Bronchial epithelial cell (primary cell): ENCODE results near the gene DKK3. TPM values are rescaled to one million over a fixed set of nuclear protein-coding genes. Genes with fewer than 3 reads are reported as not detected.

ENCODE experiments used
- DNase-seq: peaks from one replicate; pipeline ENCODE4 v3.0.0-alpha.2; 2010; ENCODE audit warnings: low read depth
- FAIRE-seq: peaks from 2 replicates; lab custom pipeline; 2011; peaks lifted over from hg19 to GRCh38; lab: Jason Lieb, UNC
- H3K27me3 ChIP-seq: 2 replicates; pipeline ENCODE4 v1.5.1; 2011; ENCODE audit warnings: low read length; ENCODE audit not compliant: control insufficient read depth, insufficient read depth
- H3K36me3 ChIP-seq: 2 replicates; pipeline ENCODE4 v1.5.1; 2011; ENCODE audit warnings: low read length; ENCODE audit not compliant: control insufficient read depth, insufficient read depth
- H3K4me3 ChIP-seq: 2 replicates; pipeline ENCODE4 v1.5.1; 2011; ENCODE audit warnings: mild to moderate bottlenecking, low read depth, low read length, control low read depth
- CTCF ChIP-seq: IDR thresholded peaks from 2 replicates; pipeline ENCODE4 v1.5.1; 2011; ENCODE audit warnings: mild to moderate bottlenecking, moderate library complexity, low read length, control low read depth, inconsistent platforms; ENCODE audit not compliant: insufficient read depth, severe bottlenecking
- total RNA-seq: library from RNA; depleted of rRNA; stranded (reverse); fragments of >200 nt; gene quantifications from 2 replicates; pipeline ENCODE4 v1.2.1, GENCODE V29; 2014

DKK3 gene
- total RNA-seq, 1 donor from 2014 or later = 72.4 TPM

- DNase-seq = no peak
- no peak for TF ChIP-seq CTCF
- no peaks in the 10 kb centered on the region for H3K27me3 ChIP-seq
- peaks cover 4% of the 10 kb centered on the region for H3K36me3 ChIP-seq
- no peak overlapping the region for H3K4me3 ChIP-seq
- peak; percentile 23 for FAIRE-seq
These were observed 65.8 kb downstream of the DKK3 start for GRCh38 chr11:11942668-11943067.

- Histone ChIP-seq H3K27me3 (no peaks in the 10 kb centered on the region), H3K36me3 (peaks cover 4% of the 10 kb centered on the region), H3K4me3 (no peak overlapping the region)
- FAIRE-seq = no peak
- DNase-seq = no peak
- TF ChIP-seq CTCF = no peak
These were observed 67.9 kb downstream of the DKK3 start for GRCh38 chr11:11940551-11940950.

GRCh38 chr11:11937957-11938356 lies 70.5 kb downstream of the DKK3 start:
- FAIRE-seq = no peak
- no peak overlapping the region for H3K4me3 ChIP-seq
- DNase-seq = peak; percentile 67
- H3K27me3 ChIP-seq = no peaks in the 10 kb centered on the region
- TF ChIP-seq CTCF = no peak
- peaks cover 5% of the 10 kb centered on the region for H3K36me3 ChIP-seq

- FAIRE-seq = no peak
These were observed 71.0 kb downstream of the DKK3 start for GRCh38 chr11:11937433-11937832.

GRCh38 chr11:11935536-11935935 lies 72.9 kb downstream of the DKK3 start:
- Histone ChIP-seq H3K27me3 (no peaks in the 10 kb centered on the region), H3K36me3 (peaks cover 11% of the 10 kb centered on the region), H3K4me3 (no peak overlapping the region)
- TF ChIP-seq CTCF = no peak
- FAIRE-seq (no peak), DNase-seq (peak; percentile 17)

More at GRCh38 chr11:11937433-11937832, 71.0 kb downstream of the DKK3 start:
- peak; percentile 31 for DNase-seq
- TF ChIP-seq CTCF = no peak
- Histone ChIP-seq H3K4me3 (no peak overlapping the region), H3K36me3 (peaks cover 10% of the 10 kb centered on the region), H3K27me3 (no peaks in the 10 kb centered on the region)

GRCh38 chr11:11931461-11932055 lies 76.9 kb downstream of the DKK3 start:
- DNase-seq (peak; percentile 64), FAIRE-seq (no peak)
- H3K36me3 ChIP-seq = peaks cover 7% of the 10 kb centered on the region
- no peaks in the 10 kb centered on the region for H3K27me3 ChIP-seq
- H3K4me3 ChIP-seq = no peak overlapping the region
- peak; percentile 49 for TF ChIP-seq CTCF
